TTC549 (cell line): ENCODE results near the gene TNFRSF11A.

Experiments used
- FAIRE-seq: peaks from 2 replicates; lab custom pipeline; 2012; peaks lifted over from hg19 to GRCh38; lab: Jason Lieb, UNC

TNFRSF11A gene

GRCh38 chr18:62325806-62326645 lies 916 bp downstream of the TNFRSF11A start:
- FAIRE-seq = no peak

DNA sequence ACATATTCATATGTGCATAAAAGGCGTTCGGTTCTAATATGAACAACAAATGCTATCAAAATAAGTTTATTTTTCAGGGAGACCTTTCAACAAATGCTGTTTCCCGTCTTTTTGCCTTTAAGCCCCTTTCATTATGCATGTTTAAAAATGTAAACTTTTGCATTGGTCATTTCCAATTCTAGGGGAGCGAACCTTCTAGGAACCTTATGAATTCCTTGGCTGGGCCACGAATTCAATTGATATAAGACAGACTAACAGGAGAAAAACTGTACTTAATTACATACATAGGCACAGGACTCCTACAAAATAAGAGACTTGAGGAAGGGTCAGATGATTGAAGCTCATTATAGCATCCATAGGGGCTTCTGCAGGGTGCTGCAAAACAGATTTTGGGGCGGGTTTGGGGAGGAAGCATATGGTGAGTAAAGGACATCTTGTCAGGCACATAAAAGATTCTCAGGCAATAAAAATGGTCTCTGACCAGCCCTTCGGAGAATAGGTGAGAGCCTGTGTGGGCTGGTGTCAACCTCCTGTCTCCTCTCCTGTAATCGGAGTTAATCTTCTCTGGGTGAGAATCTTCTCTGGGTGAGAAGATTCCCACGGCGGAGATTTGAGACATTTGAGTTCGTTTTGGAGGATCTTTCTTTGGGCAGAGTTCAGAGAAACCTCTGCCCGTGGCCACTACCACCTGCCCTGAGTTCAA lies 1.7 kb downstream of the TNFRSF11A start:
- no peak for FAIRE-seq

- FAIRE-seq = no peak
These were observed 2.9 kb downstream of the TNFRSF11A start for GRCh38 chr18:62327977-62328376.

DNA sequence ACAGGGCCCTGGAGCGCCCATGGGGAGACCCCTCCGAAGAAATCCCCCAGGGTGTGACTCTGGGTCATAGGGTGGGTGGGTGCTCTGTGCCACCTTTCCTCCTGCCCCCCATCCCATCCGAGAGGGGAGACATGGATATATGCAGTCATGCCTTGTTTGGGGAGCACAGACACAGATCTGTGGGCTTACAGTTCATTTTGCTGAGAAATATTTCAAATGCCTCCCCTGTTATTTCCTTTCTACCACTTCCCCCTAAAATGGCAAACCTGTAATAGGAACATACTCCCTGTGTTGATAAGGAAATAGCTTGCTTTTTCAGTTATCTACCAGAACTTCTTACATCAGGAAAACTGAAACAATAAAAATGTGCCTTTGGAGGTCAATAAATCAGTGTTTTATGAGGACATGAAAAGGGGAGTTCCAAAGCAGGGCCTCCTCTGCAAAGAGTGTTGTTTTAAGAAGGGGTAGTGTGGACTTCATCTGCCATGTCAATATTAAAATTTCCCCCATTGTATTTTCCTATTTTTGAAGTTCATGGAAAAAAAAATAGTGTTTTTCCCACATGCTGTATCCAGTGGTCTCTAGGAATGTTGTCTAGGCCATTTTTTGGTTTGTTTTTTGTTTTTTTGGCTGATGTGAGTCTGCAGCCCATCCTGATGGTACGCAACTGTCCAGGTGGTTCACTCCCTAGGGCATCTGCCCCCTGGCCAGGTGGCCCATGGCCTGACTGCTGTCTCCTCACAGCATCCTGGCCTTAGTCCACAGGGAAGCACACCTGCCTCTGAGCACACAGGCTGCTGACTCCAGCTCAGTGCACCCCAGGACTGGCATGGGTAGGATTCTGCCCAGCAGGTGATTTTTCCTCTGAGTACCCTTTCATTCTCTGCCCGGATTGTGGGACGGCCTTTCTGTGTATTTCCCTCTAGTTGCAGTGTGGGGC lies 3.7 kb downstream of the TNFRSF11A start:
- no peak for FAIRE-seq

DNA sequence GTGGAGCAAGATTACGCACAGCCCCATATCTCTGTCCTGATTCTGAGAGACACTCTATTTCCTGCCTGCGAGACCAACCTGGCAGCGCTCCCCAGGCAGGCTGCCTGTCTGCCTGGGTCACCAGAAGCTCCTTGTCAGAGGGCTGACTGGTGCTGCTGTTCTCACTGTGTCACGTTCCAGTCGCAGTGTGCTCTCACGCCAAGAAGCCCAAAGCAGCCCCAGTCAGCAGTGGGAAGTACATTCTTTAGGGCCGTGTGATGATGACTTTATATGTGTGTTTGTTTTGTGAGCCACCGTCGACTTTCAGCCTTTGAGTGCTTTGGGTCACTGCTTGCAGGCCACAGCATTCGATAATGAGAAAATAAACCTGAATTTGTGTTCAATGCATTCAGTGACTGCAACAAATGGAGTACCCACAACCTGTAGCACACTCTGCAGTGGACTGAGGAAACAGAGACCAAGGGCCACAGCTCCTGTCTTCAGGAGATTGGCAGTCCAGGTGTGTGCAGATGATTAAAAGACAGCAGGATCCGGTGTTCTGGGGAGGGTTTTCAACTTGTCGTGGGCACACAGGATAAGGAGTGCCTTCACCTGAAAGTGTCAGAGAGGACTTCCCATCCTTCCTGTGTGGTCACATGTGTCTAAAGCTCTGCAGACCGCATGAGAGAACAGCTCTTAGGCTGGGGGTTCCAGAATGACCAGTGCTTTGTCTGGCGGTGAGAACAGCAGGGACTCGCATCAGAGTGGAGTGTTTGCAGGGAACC lies 4.8 kb downstream of the TNFRSF11A start:
- FAIRE-seq = no peak

- FAIRE-seq = no peak
These were observed 5.5 kb downstream of the TNFRSF11A start for GRCh38 chr18:62330650-62331049.

GRCh38 chr18:62331581-62332356 lies 6.7 kb downstream of the TNFRSF11A start:
- no peak for FAIRE-seq

DNA sequence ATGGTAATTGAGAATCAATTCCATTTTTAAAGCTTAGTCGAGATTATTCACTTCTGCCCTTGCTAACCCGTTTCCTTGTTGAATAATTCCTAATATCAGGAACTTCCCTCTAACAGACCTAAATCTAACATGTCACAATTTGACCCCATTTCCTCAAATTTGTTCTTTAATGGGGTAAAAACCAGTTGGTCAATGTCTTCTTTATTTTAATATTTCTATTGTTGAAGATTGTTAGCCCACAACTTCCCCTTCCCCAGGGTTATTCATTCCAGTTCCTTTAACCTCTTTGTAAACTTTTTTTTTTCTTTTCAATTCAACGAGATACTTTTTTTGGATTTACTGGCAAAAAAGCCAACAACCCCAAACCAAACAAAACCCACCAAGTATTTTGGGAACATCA lies 7.3 kb downstream of the TNFRSF11A start:
- no peak for FAIRE-seq

DNA sequence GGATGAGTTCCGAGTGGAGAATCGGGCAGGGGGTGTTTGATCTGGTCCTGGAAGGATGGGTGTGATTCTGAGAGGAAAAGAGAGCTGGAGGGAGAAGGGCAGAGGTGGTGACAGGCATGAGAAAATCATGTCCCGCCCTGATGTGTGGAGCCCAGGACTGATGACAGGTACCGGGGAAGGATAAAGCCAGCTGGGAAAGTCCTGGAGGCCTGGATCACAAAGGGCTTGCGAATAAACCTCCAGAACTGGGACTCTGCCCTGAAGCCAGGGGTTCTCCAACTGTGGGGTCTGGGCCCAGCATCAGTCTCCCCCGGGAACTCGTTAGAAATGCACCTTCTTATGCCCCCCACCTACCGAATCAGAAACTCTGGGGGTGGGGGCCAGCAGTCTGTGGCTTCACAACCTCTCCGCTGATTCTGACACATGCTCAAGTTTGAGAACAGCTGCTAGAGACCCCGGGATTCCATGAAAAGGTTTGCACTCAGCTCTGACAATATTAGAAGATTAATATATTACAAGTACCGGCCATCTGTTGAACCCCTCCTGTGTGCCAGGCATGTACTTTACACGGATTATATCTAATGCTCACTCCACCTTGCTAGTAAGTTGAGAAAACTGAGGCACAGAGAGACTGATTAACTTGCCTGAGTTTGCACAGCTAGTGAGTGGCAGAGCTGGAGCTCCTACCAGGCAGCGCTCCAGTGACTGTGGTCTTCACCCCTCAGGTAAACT lies 8.0 kb downstream of the TNFRSF11A start:
- no peak for FAIRE-seq

GRCh38 chr18:62334120-62334519 lies 9.0 kb downstream of the TNFRSF11A start:
- FAIRE-seq = no peak

DNA sequence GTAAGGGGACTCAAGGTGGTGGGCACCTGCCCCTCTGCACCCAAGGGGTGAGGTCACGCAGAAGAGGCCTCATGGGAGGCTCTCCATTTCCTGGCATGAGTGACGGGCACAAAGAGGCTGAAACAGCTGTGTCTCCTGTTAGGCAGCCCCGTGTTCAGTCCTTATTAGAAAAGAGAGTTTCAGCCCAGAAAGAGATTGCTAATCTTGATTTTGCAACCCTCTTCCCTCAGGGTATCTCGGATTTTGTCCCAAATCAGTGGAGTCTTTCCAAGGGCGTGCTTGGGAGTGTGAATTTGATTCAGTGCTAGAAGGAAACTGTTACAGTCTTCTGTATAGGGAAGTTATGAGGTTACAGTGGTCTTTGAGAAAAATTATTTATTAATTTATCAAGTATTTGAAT lies 10.4 kb downstream of the TNFRSF11A start:
- no peak for FAIRE-seq

- FAIRE-seq = no peak
These were observed 11.5 kb downstream of the TNFRSF11A start for GRCh38 chr18:62336618-62337017.

DNA sequence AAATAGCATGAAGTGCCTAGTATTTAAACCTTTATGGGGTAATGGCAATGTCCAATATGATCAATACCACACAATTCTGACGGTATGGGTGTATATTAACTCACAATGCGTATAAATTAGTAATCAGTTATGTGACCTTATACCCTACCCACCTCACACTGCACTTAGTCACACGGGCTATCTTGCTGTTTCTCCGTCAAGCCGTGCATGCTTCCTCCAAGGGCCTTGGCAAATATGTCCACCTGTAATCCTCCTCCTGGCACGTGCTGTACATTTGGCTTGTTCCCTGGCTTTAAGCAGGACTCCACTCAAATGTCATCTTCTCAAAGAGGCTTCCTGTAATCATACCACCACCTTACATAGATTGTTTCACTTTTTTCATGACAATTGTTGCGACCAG lies 12.2 kb downstream of the TNFRSF11A start:
- FAIRE-seq = no peak

- FAIRE-seq = no peak
These were observed 13.5 kb downstream of the TNFRSF11A start for GRCh38 chr18:62338446-62339105.

DNA sequence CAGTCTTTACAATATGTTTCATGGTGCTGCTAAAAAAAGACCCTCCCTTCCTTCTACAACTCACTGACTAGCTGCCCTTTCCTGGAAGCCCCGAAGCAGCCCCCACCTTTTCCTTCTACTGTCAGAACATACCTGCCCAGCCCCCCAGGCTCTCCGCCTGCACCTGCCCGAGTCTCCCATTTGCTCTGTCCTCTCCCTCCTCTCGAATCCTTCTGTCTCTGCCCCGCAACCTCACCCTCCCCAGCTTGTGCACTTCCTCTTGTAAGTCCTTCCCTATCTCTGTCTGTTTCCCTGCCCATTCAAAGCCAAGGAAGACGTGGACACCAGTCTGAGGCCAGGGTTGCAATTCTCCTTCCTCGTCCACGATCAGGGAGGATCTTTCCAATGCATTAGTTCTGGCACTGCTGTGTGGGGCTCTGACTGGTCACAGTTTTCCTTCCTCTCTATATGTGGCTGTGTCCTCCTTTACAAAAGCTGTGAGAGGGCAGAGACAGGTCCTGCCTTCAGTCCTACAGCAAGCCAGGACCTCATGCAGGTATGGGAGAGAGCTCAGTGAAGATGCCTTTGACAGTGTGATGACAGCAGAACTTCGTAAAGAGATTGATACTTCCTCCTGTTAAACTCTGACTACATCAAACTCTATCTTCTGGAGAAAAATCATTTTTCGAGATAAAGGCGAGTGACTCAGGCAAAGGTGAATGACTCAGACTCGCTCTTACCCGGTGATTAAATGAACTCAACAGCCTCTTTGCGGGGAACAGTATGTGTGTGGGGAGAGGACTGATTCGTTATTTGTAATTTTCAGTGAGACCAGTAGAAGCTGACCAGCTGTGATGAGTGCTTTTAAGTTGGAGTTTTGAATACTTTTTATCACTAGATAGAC lies 14.2 kb downstream of the TNFRSF11A start:
- no peak for FAIRE-seq

DNA sequence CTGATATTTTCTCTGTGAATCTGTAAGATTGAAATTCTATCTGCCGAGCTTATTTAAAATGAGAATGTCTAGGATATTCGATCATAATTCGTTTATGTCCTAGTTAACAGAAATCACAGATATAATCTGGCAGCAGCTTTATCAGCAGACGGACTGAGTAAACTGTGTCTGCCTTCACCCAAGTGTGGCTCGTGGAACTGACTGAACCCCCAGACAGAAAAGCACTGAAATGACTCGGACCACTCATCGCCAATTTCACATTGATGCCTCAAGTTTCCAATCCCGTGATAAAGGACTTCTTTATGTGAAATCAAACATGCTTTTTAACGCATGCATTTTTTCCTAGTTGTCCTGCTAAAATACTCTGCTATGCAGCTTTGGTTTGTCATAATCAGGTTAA lies 15.9 kb downstream of the TNFRSF11A start:
- no peak for FAIRE-seq

DNA sequence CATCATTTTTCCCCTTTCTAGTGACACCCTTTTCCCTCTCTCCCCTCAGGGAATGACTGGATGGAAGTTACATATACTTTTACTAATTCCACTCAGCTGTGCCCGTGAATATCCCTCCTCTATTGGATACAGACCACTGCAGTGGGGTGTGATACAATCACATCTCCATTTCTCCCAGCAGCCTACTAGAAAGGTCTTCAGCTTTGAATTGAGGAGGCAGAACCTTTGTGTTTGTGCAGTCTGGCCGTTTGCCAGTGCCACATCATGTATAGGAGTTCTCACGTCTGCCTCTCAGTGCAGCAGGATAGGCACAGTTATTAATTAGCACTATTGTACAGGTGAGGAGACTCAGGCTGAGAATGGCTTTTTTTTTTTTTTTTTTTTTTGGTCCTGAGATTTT lies 16.4 kb downstream of the TNFRSF11A start:
- no peak for FAIRE-seq

DNA sequence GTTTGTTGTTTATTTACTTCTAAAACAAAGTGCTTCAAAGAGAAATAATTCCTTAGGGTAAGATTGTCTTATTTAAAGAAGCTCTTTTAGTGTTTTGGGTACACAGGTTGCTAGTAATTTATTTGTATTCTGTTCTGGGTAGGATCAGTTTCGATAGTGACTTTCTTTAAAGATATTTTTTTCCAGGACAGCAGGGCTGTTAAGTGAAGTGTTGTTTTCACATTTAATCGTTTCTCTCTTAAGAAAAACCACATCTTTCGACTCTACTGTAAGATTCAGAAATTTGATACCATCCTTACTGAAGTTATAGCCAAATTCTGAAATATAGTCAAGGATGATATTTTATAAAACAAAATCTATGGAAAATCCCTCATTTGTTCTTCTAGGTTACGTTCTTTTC lies 17.8 kb downstream of the TNFRSF11A start:
- FAIRE-seq = no peak

DNA sequence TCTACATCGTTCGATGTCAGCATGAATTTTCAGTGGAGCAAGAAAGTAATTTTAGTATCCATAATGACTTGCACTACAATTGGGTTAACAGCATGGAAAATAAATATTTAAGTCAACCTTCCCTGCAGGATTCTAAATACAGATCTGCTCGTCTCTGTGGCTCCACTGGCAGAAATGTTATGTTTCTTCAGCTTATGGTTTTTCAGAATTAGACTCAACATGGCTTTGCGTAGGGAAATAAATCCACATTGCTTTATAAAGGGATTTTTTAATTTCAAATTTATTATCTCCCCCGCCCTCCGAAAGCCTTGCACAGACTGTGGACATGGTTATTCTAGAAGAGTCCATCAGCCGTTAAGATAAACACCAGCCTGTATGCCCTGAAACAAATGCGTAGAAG lies 18.2 kb downstream of the TNFRSF11A start:
- no peak for FAIRE-seq
